Gastroesophageal sphincter (tissue), 4 donors: ENCODE data around the gene COL4A2. TPM values are rescaled to one million over a fixed set of nuclear protein-coding genes. Genes with fewer than 3 reads are reported as not detected.

Experiments
- ATAC-seq: fragments of 150-250 bp; one replicate; pipeline ENCODE4 v1.9.1; 2016; ENCODE audit warnings: mild to moderate bottlenecking, moderate library complexity
- H3K27ac ChIP-seq, 4 donors: fragments of 200-600 bp; sonication (generic) in 3 of 4; 1 replicate in 3 of 4; 2 replicates in 1 of 4; pipeline ENCODE4 v1.5.1; 2016 to 2019
- H3K27me3 ChIP-seq: fragments of 200-600 bp; sonication (generic); one replicate; pipeline ENCODE4 v1.5.1; 2019
- H3K36me3 ChIP-seq, 2 donors: fragments of 200-600 bp; sonication (generic); one replicate each; pipeline ENCODE4 v1.5.1; 2019; ENCODE audit warnings: control low read depth in 1 of 2
- H3K4me1 ChIP-seq, 3 donors: fragments of 200-600 bp; sonication (generic); 1 replicate in 2 of 3; 2 replicates in 1 of 3; pipeline ENCODE4 v1.5.1; 2016 to 2019; ENCODE audit warnings: control low read depth in 2 of 3
- H3K4me3 ChIP-seq, 2 donors: fragments of 200-600 bp; sonication (generic); one replicate each; pipeline ENCODE4 v1.5.1; 2019; ENCODE audit warnings: mild to moderate bottlenecking in 1 of 2, moderate library complexity in 1 of 2
- H3K9me3 ChIP-seq, 3 donors: fragments of 200-600 bp; sonication (generic); one replicate each; pipeline ENCODE4 v1.5.1; 2017 to 2019; ENCODE audit warnings: control low read depth in 2 of 3
- CTCF ChIP-seq, 4 experiments: fragments of 200-600 bp in 2 of 4; fragments of 450-650 bp in 2 of 4; sonication (generic) in 1 of 4; IDR thresholded peaks; one replicate each; pipeline ENCODE4 v1.5.1; 2017 to 2019; ENCODE audit warnings: antibody characterized with exemption in 4 of 4, mild to moderate bottlenecking in 2 of 4, moderate library complexity in 2 of 4
- EP300 ChIP-seq: sonication (generic); formaldehyde crosslinking; IDR thresholded peaks from one replicate; pipeline ENCODE4 v1.6.1; 2017; ENCODE audit warnings: antibody characterized with exemption, mild to moderate bottlenecking
- POLR2A ChIP-seq, 2 donors: fragments of 450-650 bp; IDR thresholded peaks; one replicate each; pipeline ENCODE4 v1.6.1; 2017; ENCODE audit warnings: antibody characterized with exemption in 2 of 2, mild to moderate bottlenecking in 2 of 2, moderate library complexity in 1 of 2
- POLR2AphosphoS5 ChIP-seq: sonication (generic); formaldehyde crosslinking; IDR thresholded peaks from one replicate; pipeline ENCODE4 v1.6.1; 2017; ENCODE audit warnings: antibody characterized with exemption
- WGBS, 2 donors: methylation state at CpG; one replicate each; pipeline ENCODE4 v1.1.5; 2018; ENCODE audit warnings: low coverage in 1 of 2; 5-methylcytosine and 5-hydroxymethylcytosine counted together
- total RNA-seq, 4 donors: library from RNA; depleted of rRNA; stranded (reverse); fragments of >200 nt; gene quantifications; one replicate each; pipeline ENCODE4 v1.1.0, GENCODE V29; 2016

Gene COL4A2
- total RNA-seq, 4 donors from 2014 or later, result 478 to 945 (median 543) TPM

DNA sequence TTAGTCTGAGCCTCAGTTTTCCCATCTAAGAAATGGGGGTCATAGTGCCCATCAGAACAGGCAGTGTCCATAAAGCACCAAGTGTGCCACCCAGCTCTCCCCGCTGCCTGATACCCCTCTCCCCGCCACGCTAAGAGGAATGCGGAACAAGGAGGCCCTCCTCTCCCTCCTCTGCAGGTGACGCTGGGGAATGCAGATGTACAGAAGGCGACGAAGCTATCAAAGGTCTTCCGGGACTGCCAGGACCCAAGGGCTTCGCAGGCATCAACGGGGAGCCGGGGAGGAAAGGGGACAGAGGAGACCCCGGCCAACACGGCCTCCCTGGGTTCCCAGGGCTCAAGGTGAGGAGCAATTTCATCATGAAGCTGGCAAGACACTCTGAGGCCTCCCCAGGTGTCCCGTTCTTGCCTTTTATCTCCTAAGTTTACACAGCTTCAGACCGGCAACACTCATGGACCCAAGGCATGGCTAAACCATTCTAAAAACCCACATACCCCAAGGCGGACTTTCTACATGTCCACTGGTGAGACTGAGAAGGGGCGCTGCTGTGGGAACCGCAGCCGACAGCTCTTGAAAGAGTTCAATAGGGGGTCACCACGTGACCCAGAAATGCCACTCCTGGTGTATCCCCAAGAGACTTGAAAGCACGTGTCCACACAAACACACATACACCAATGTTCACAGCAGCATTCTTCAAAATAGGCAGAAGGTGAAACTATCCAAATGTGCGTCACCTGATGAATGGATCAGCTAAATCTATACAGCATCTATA, 151.7 kb downstream of the COL4A2 start:
- H3K27ac ChIP-seq, result peak overlapping the region in 2 of 4 donors; percentile 24 to 25
- ATAC-seq, result no peak

DNA sequence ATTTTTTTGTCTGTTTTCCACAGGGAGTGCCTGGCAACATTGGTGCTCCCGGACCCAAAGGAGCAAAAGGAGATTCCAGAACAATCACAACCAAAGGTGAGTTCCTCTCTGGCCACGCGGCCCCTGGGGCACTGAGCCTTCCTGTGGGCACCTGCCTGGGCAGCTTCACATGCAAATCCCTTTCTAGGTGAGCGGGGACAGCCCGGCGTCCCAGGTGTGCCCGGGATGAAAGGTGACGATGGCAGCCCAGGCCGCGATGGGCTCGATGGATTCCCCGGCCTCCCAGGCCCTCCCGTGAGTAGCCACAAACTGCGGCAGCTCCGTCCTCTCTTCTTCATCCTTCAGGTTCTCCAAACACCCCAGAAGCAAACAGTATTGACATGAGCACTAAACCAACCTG, 155.0 kb downstream of the COL4A2 start:
- no peak for ATAC-seq
- Histone ChIP-seq H3K36me3 (peaks cover 0 to 100% of the 10 kb centered on the region in 2 donors), H3K4me3 (no peak overlapping the region), H3K27me3 (no peaks in the 10 kb centered on the region), H3K9me3 (no peaks in the 10 kb centered on the region), H3K4me1 (no peaks in the 10 kb centered on the region), H3K27ac (no peak overlapping the region)
- no peak for TF ChIP-seq CTCF (IDR thresholded peaks at IDR 0.05)
- TF ChIP-seq POLR2AphosphoS5, result no peak
- no peak for TF ChIP-seq POLR2A (IDR thresholded peaks at IDR 0.05)
- no peak for TF ChIP-seq EP300
- 80% methylated on average over 2 of the region's 15 CpGs; no CpG with 5 or more reads in 1 of the 2 donors for WGBS, 2 donors

More for the DNA sequence above, 151.7 kb downstream of the COL4A2 start:
- H3K27me3 ChIP-seq, result no peaks in the 10 kb centered on the region
- no peaks in the 10 kb centered on the region for H3K9me3 ChIP-seq
- whole genome bisulfite sequencing, 2 donors, result 46 to 69% methylated on average over 3 to 6 of the region's 22 CpGs
- no peak for TF ChIP-seq CTCF (IDR thresholded peaks at IDR 0.05)
- no peak for TF ChIP-seq EP300
- TF ChIP-seq POLR2AphosphoS5, result peak; percentile 35
- H3K36me3 ChIP-seq, result peaks cover 0 to 84% of the 10 kb centered on the region in 2 donors
- H3K4me1 ChIP-seq, result peaks cover 0 to 16% (median 5%) of the 10 kb centered on the region in 3 donors
- H3K4me3 ChIP-seq, result no peak overlapping the region

DNA sequence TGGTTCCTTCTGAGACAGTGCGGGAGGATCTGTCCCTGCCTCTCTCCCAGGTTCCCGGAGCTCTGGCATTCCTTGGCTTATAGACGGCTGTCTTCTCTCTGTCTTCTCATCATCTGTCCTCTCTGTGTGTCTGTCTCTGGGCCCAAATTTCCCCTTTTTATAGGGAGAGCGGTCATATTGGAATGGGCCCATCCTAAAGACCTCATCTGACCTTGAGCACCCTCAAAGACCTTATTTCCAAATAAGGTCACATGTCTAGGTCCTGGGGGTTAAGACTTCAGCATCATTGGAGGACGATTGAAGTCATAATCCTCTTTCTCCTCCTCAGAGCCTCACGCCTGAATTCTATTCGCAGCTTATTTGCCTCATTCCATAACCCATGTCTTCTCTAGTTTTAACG, 156.1 kb downstream of the COL4A2 start:
- Histone ChIP-seq H3K9me3 (no peaks in the 10 kb centered on the region), H3K4me3 (no peak overlapping the region), H3K27ac (peak overlapping the region in 2 of 4 donors; percentile 5 to 11), H3K27me3 (no peaks in the 10 kb centered on the region), H3K36me3 (peaks cover 0 to 100% of the 10 kb centered on the region in 2 donors), H3K4me1 (no peaks in the 10 kb centered on the region)
- TF ChIP-seq POLR2AphosphoS5 (no peak), POLR2A (IDR thresholded peaks at IDR 0.05) (no peak), EP300 (no peak), CTCF (IDR thresholded peaks at IDR 0.05) (no peak)
- ATAC-seq, result no peak
- WGBS, 2 donors, result 60 to 63% methylated on average over 3 to 8 of the region's 8 CpGs

DNA sequence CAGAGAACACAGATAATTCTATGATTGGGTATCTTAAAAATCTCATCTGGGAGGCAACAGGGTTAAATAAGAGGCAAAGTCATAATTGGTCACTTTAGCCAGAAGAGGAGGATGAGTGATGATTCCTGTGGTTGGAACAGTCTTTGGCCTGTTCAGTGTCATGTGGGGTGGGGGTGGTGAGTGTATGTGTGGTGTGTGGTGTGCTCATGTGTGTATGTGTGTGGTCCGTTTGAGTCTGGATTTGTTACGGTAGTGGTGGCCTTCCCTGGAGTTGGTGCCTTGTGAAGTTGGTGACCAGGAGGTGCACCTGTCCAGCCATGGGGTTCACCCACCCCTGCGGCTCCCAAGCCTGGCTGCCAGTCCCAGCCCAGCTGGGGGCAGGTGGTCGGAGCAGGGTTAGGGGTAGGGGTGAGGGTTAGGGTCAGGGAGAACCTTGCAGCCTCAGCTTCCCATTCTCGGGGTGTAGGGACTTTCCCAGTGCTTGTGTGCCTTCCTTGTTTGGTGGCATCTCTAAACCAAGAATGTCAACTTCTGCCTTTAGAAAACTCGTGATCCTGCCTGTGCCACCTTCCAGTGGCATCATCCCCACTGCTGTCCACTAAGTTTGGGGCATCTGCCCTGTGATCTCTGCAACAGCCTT, 156.9 kb downstream of the COL4A2 start:
- 40 to 73% methylated on average over 1 to 2 of the region's 6 CpGs for WGBS, 2 donors
- no peaks in the 10 kb centered on the region for H3K9me3 ChIP-seq
- peak overlapping the region in 3 of 4 donors; percentile 14 to 43 (median 22) for H3K27ac ChIP-seq
- H3K36me3 ChIP-seq, result peaks cover 0 to 100% of the 10 kb centered on the region in 2 donors
- no peaks in the 10 kb centered on the region for H3K27me3 ChIP-seq
- H3K4me1 ChIP-seq, result no peaks in the 10 kb centered on the region
- no peak overlapping the region for H3K4me3 ChIP-seq
- TF ChIP-seq POLR2AphosphoS5 (peak; percentile 10), CTCF (IDR thresholded peaks at IDR 0.05) (no peak)
- peak; percentile 31 for ATAC-seq
